GM23248 (cell line): ENCODE measurements around the gene ALDH16A1.

Source experiments
- EZH2 ChIP-seq: fragments of 200-600 bp; sonication (generic); IDR thresholded peaks from 2 replicates; pipeline ENCODE4 v1.6.1; 2018; ENCODE audit warnings: antibody characterized with exemption, mild to moderate bottlenecking; ENCODE audit not compliant: insufficient read depth, poor library complexity, severe bottlenecking
- EZH2phosphoT487 ChIP-seq: fragments of 200-600 bp; sonication (generic); IDR thresholded peaks from 2 replicates; pipeline ENCODE4 v1.6.1; 2018; ENCODE audit warnings: antibody characterized with exemption, moderate library complexity, mild to moderate bottlenecking, low read depth; ENCODE audit not compliant: insufficient read depth

DNA sequence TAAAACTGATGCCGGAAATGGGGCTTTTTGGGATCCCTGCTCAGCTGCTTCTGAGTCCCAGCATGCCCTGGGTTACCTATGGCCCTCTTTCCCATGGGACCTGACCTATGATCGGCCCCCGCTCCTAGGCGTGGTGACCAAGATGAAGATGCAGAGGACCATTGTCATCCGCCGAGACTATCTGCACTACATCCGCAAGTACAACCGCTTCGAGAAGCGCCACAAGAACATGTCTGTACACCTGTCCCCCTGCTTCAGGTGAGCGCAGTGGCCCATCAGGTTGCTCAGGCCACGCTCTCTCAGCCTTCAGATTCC lies 44.7 kb downstream of the ALDH16A1 start:
- TF ChIP-seq EZH2 (no peak), EZH2phosphoT487 (no peak)
